HL-60/S4 treated with phorbol 12-myristate 13-acetate at 8.2 ng/mL for 4 days and 3 days (cell line): Measurements from ENCODE around the gene THAP7.
"Not testable (repeated sequence)": the region's sequence is repeated elsewhere in the genome, so short reads cannot be mapped to it uniquely, and the experiment has no call there.

ENCODE experiments used
- in situ Hi-C: fragments of 300-500 bp; cut with MboI; formaldehyde crosslinking; loops from 2 replicates; pipeline ENCODE4 v1.15.0; 2022; ENCODE audit warnings: low sequenced_read_pairs

Gene THAP7

GRCh38 chr22:21001601-21002325 lies at the start of gene THAP7:
Gene THAP7, minus strand, starts transcription at chr22:21002118. Its CDS starts 207 bp downstream, at chr22:21001911.
- in situ Hi-C loops = no loop called here

GRCh38 chr22:21051145-21051830 lies 49.4 kb upstream of the THAP7 start:
- in situ Hi-C loops = no loop called here

- in situ Hi-C loops = not testable (repeated sequence)
Measured at GRCh38 chr22:21048965-21049364, 47.0 kb upstream of the THAP7 start.

- in situ Hi-C loops = not testable (repeated sequence)
Measured at GRCh38 chr22:21048448-21048847, 46.5 kb upstream of the THAP7 start.

- in situ Hi-C loops = no loop called here
Measured at GRCh38 chr22:21047730-21048129, 45.8 kb upstream of the THAP7 start.

GRCh38 chr22:21047035-21047661 lies 45.2 kb upstream of the THAP7 start:
- in situ Hi-C loops = no loop called here

GRCh38 chr22:21045585-21046294 lies 43.8 kb upstream of the THAP7 start, which contains the start of gene LRRC74B:
Gene LRRC74B, plus strand, starts transcription at chr22:21045946. Its CDS starts 41 bp downstream, at chr22:21045987.
- in situ Hi-C loops = no loop called here

- in situ Hi-C loops = no loop called here
Measured at GRCh38 chr22:21044931-21045584, 43.1 kb upstream of the THAP7 start.

GRCh38 chr22:21043860-21044535 lies 42.1 kb upstream of the THAP7 start:
- in situ Hi-C loops = no loop called here

GRCh38 chr22:21042978-21043859 lies 41.3 kb upstream of the THAP7 start:
- in situ Hi-C loops = no loop called here

GRCh38 chr22:21041937-21042336 lies 40.0 kb upstream of the THAP7 start:
- in situ Hi-C loops = no loop called here

- in situ Hi-C loops = not testable (repeated sequence)
Measured at GRCh38 chr22:21039158-21039557, 37.2 kb upstream of the THAP7 start.

GRCh38 chr22:21038405-21038804 lies 36.5 kb upstream of the THAP7 start:
- in situ Hi-C loops = no loop called here

GRCh38 chr22:21034989-21035388 lies 33.1 kb upstream of the THAP7 start:
- in situ Hi-C loops = no loop called here

- in situ Hi-C loops = no loop called here
Measured at GRCh38 chr22:21033895-21034294, 32.0 kb upstream of the THAP7 start.

- in situ Hi-C loops = no loop called here
Measured at GRCh38 chr22:21032868-21033688, 31.2 kb upstream of the THAP7 start.

- in situ Hi-C loops = no loop called here
Measured at GRCh38 chr22:21032037-21032867, 30.3 kb upstream of the THAP7 start, which contains the start of gene SLC7A4. Gene SLC7A4, minus strand, starts transcription at chr22:21032561. Its CDS starts 749 bp downstream, at chr22:21031812.
